KMS-11 (cell line): Measurements from ENCODE around the gene HMGCS1.

ENCODE experiments used
- H2AFZ ChIP-seq: fragments of 200-600 bp; sonication (generic); 2 replicates; pipeline ENCODE4 v1.6.1; 2016; ENCODE audit warnings: antibody characterized with exemption, mixed run types, low read depth
- H3K27ac ChIP-seq: fragments of 200-600 bp; sonication (generic); 2 replicates; pipeline ENCODE4 v1.6.1; 2016; ENCODE audit warnings: mild to moderate bottlenecking, mixed run types
- H3K27me3 ChIP-seq: fragments of 200-600 bp; sonication (generic); 2 replicates; pipeline ENCODE4 v1.6.1; 2017; ENCODE audit warnings: mild to moderate bottlenecking, low read depth, mixed run types, moderate library complexity; ENCODE audit not compliant: insufficient read depth
- H3K36me3 ChIP-seq: fragments of 200-600 bp; sonication (generic); 2 replicates; pipeline ENCODE4 v1.6.1; 2017; ENCODE audit warnings: mild to moderate bottlenecking, mixed run types; ENCODE audit not compliant: insufficient read depth
- H3K4me1 ChIP-seq: fragments of 200-600 bp; sonication (generic); 2 replicates; pipeline ENCODE4 v1.6.1; 2016; ENCODE audit warnings: mild to moderate bottlenecking, low read depth, mixed run types; ENCODE audit not compliant: poor library complexity, severe bottlenecking
- H3K4me2 ChIP-seq: fragments of 200-600 bp; sonication (generic); 2 replicates; pipeline ENCODE4 v1.7.0; 2016; ENCODE audit warnings: mild to moderate bottlenecking, mixed run types
- H3K4me3 ChIP-seq: fragments of 200-600 bp; sonication (generic); IDR thresholded peaks from 2 replicates; pipeline ENCODE4 v1.6.1; 2017; ENCODE audit warnings: low read depth, low read length, mixed read lengths; ENCODE audit not compliant: insufficient read depth
- H3K79me2 ChIP-seq: fragments of 200-600 bp; sonication (generic); 2 replicates; pipeline ENCODE4 v1.6.1; 2016; ENCODE audit warnings: low read depth, mixed run types; ENCODE audit not compliant: insufficient read depth
- H3K9ac ChIP-seq: fragments of 200-600 bp; sonication (generic); 2 replicates; pipeline ENCODE4 v1.6.1; 2016; ENCODE audit warnings: mild to moderate bottlenecking, mixed run types
- H4K20me1 ChIP-seq: fragments of 200-600 bp; sonication (generic); 2 replicates; pipeline ENCODE4 v1.6.1; 2016; ENCODE audit warnings: mild to moderate bottlenecking, mixed run types; ENCODE audit not compliant: insufficient read depth
- CTCF ChIP-seq: fragments of 200-600 bp; sonication (generic); conservative IDR thresholded peaks from 2 replicates; pipeline ENCODE4 v1.6.1; 2017; ENCODE audit warnings: low read depth, mild to moderate bottlenecking, antibody characterized with exemption, low read length, moderate library complexity, mixed read lengths

HMGCS1 gene

GRCh38 chr5:43288269-43288831, 24.9 kb downstream of the HMGCS1 start:
- Histone ChIP-seq H3K36me3 (peaks cover 3% of the 10 kb centered on the region; the same call in 1 of the 2 replicates), H2AFZ (no peak overlapping the region)

GRCh38 chr5:43287493-43287892, 25.7 kb downstream of the HMGCS1 start:
- no peak overlapping the region for H2AFZ ChIP-seq
- H3K27ac ChIP-seq = no peak overlapping the region
- no peak overlapping the region for H3K9ac ChIP-seq
- H3K4me1 ChIP-seq = peaks cover 3% of the 10 kb centered on the region
- H3K27me3 ChIP-seq = no peaks in the 10 kb centered on the region
- no peak for TF ChIP-seq CTCF
- peaks cover 3% of the 10 kb centered on the region; the same call in 1 of the 2 replicates for H3K36me3 ChIP-seq
- no peak overlapping the region for H3K4me2 ChIP-seq
- H3K4me3 ChIP-seq = no peak overlapping the region
- no peaks in the 10 kb centered on the region for H3K79me2 ChIP-seq
- H4K20me1 ChIP-seq = no peaks in the 10 kb centered on the region

More at GRCh38 chr5:43288269-43288831, 24.9 kb downstream of the HMGCS1 start:
- peaks cover 3% of the 10 kb centered on the region for H3K4me1 ChIP-seq
- no peak overlapping the region for H3K4me3 ChIP-seq
- TF ChIP-seq CTCF = no peak
- H3K9ac ChIP-seq = no peak overlapping the region
- H3K79me2 ChIP-seq = no peaks in the 10 kb centered on the region
- H4K20me1 ChIP-seq = no peaks in the 10 kb centered on the region
- no peak overlapping the region for H3K4me2 ChIP-seq
- H3K27me3 ChIP-seq = no peaks in the 10 kb centered on the region
- H3K27ac ChIP-seq = no peak overlapping the region

GRCh38 chr5:43286623-43287022, 26.6 kb downstream of the HMGCS1 start:
- H3K27ac ChIP-seq = no peak overlapping the region
- 0 out of 2 replicates have a peak, but pooled peaks cover 2% of the 10 kb centered on the region for H3K36me3 ChIP-seq

GRCh38 chr5:43281840-43282658, 31.2 kb downstream of the HMGCS1 start:
- Histone ChIP-seq H4K20me1 (no peaks in the 10 kb centered on the region), H3K36me3 (no peaks in the 10 kb centered on the region), H2AFZ (no peak overlapping the region), H3K27me3 (no peaks in the 10 kb centered on the region), H3K4me3 (no peak overlapping the region), H3K9ac (no peak overlapping the region), H3K4me1 (no peaks in the 10 kb centered on the region), H3K79me2 (no peaks in the 10 kb centered on the region), H3K4me2 (no peak overlapping the region), H3K27ac (no peak overlapping the region)
- TF ChIP-seq CTCF = no peak

More at GRCh38 chr5:43286623-43287022, 26.6 kb downstream of the HMGCS1 start:
- TF ChIP-seq CTCF = no peak
- no peak overlapping the region for H3K9ac ChIP-seq
- H4K20me1 ChIP-seq = no peaks in the 10 kb centered on the region
- H2AFZ ChIP-seq = no peak overlapping the region
- no peaks in the 10 kb centered on the region for H3K79me2 ChIP-seq
- no peaks in the 10 kb centered on the region for H3K27me3 ChIP-seq
- no peak overlapping the region for H3K4me2 ChIP-seq
- no peak overlapping the region for H3K4me3 ChIP-seq
- peaks cover 3% of the 10 kb centered on the region for H3K4me1 ChIP-seq
